Measurements from ENCODE around the gene SMIM45.

GRCh38 chr22:41913040-41913719, 38.8 kb upstream of the SMIM45 start:
- TF ChIP-seq, protein P1, sequence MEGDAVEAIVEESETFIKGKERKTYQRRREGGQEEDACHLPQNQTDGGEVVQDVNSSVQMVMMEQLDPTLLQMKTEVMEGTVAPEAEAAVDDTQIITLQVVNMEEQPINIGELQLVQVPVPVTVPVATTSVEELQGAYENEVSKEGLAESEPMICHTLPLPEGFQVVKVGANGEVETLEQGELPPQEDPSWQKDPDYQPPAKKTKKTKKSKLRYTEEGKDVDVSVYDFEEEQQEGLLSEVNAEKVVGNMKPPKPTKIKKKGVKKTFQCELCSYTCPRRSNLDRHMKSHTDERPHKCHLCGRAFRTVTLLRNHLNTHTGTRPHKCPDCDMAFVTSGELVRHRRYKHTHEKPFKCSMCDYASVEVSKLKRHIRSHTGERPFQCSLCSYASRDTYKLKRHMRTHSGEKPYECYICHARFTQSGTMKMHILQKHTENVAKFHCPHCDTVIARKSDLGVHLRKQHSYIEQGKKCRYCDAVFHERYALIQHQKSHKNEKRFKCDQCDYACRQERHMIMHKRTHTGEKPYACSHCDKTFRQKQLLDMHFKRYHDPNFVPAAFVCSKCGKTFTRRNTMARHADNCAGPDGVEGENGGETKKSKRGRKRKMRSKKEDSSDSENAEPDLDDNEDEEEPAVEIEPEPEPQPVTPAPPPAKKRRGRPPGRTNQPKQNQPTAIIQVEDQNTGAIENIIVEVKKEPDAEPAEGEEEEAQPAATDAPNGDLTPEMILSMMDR (conservative IDR thresholded peaks at IDR 0.05), result no peak
- TF ChIP-seq EZH2 (IDR thresholded peaks at IDR 0.05; ENCODE audit: low read depth), result no peak

Measured in PC-9 (cell line).